MM.1S (cell line): Measurements from ENCODE around the gene UBE3B.

Experiments used
- DNase-seq: peaks from one replicate; pipeline ENCODE4 v3.0.0-alpha.2; 2015
- H2AFZ ChIP-seq: fragments of 300-600 bp; sonication (generic); 2 replicates; pipeline ENCODE4 v1.6.0; 2016; ENCODE audit warnings: antibody characterized with exemption, low read length
- H3F3A ChIP-seq: fragments of 300-600 bp; sonication (generic); 2 replicates; pipeline ENCODE4 v1.6.1; 2016; ENCODE audit warnings: mild to moderate bottlenecking, antibody characterized with exemption, low read length, moderate library complexity, mixed read lengths; ENCODE audit not compliant: insufficient read depth
- H3K27ac ChIP-seq: fragments of 300-600 bp; sonication (generic); 2 replicates; pipeline ENCODE4 v1.5.1; 2016; ENCODE audit warnings: mild to moderate bottlenecking, low read length
- H3K27me3 ChIP-seq: fragments of 300-600 bp; sonication (generic); replicated peaks from 2 replicates; pipeline ENCODE4 v1.6.0; 2016; ENCODE audit warnings: low read length; ENCODE audit not compliant: insufficient read depth
- H3K36me3 ChIP-seq: fragments of 300-600 bp; sonication (generic); replicated peaks from 2 replicates; pipeline ENCODE4 v1.6.1; 2016; ENCODE audit warnings: mild to moderate bottlenecking, low read length, mixed read lengths; ENCODE audit not compliant: insufficient read depth
- H3K4me1 ChIP-seq: fragments of 300-600 bp; sonication (generic); 2 replicates; pipeline ENCODE4 v1.6.1; 2016; ENCODE audit warnings: low read length, mixed read lengths
- H3K4me2 ChIP-seq: fragments of 300-600 bp; sonication (generic); 2 replicates; pipeline ENCODE4 v1.6.0; 2016; ENCODE audit warnings: low read depth, low read length
- H3K4me3 ChIP-seq: fragments of 300-600 bp; sonication (generic); 2 replicates; pipeline ENCODE4 v1.5.1; 2016; ENCODE audit warnings: low read length, mixed read lengths
- H3K79me2 ChIP-seq: fragments of 300-600 bp; sonication (generic); 2 replicates; pipeline ENCODE4 v1.6.1; 2016; ENCODE audit warnings: mixed run types, low read length, mixed read lengths
- H3K9ac ChIP-seq: fragments of 300-600 bp; sonication (generic); 2 replicates; pipeline ENCODE4 v1.6.1; 2016; ENCODE audit warnings: low read length, mixed read lengths
- H3K9me2 ChIP-seq: fragments of 300-600 bp; sonication (generic); replicated peaks from 2 replicates; pipeline ENCODE4 v1.6.1; 2016; ENCODE audit warnings: mild to moderate bottlenecking, low read length, mixed read lengths; ENCODE audit not compliant: insufficient read depth
- H3K9me3 ChIP-seq: fragments of 300-600 bp; sonication (generic); replicated peaks from 2 replicates; pipeline ENCODE4 v1.6.1; 2016; ENCODE audit warnings: mild to moderate bottlenecking, low read length, mixed read lengths; ENCODE audit not compliant: insufficient read depth
- H4K20me1 ChIP-seq: fragments of 300-600 bp; sonication (generic); 2 replicates; pipeline ENCODE4 v1.6.1; 2016; ENCODE audit warnings: mild to moderate bottlenecking, low read length, moderate library complexity, mixed read lengths; ENCODE audit not compliant: insufficient read depth
- CTCF ChIP-seq: fragments of 300-600 bp; sonication (generic); IDR thresholded peaks from 2 replicates; pipeline ENCODE4 v1.5.1; 2016; ENCODE audit warnings: antibody characterized with exemption, low read length, mixed read lengths
- EZH2 ChIP-seq: fragments of 300-600 bp; sonication (generic); optimal IDR thresholded peaks from 2 replicates; pipeline ENCODE3; 2017; ENCODE audit warnings: low read depth, mild to moderate bottlenecking, antibody characterized with exemption, low read length, mixed read lengths
- EZH2phosphoT487 ChIP-seq: fragments of 300-600 bp; sonication (generic); IDR thresholded peaks from 2 replicates; pipeline ENCODE4 v1.6.1; 2018; ENCODE audit warnings: antibody characterized with exemption, low read length

Gene UBE3B

GRCh38 chr12:109571773-109572505 lies 94.5 kb downstream of the UBE3B start:
- Histone ChIP-seq H3K4me1 (no peaks in the 10 kb centered on the region), H3K79me2 (peaks cover 18% of the 10 kb centered on the region), H3K27me3 (no peaks in the 10 kb centered on the region), H3K4me2 (no peak overlapping the region), H3K9ac (no peak overlapping the region), H2AFZ (no peak overlapping the region), H3K27ac (no peak overlapping the region), H3K9me3 (no peaks in the 10 kb centered on the region), H3K4me3 (no peak overlapping the region), H3F3A (no peaks in the 10 kb centered on the region), H3K36me3 (no peaks in the 10 kb centered on the region), H4K20me1 (no peaks in the 10 kb centered on the region), H3K9me2 (no peaks in the 10 kb centered on the region)
- TF ChIP-seq CTCF, result no peak
- TF ChIP-seq EZH2phosphoT487, result no peak
- TF ChIP-seq EZH2, result no peak
- no peak for DNase-seq

- Histone ChIP-seq H3K27me3 (no peaks in the 10 kb centered on the region), H3K4me1 (no peaks in the 10 kb centered on the region), H3K79me2 (peaks cover 18% of the 10 kb centered on the region), H3K27ac (no peak overlapping the region), H3K36me3 (no peaks in the 10 kb centered on the region), H3F3A (no peaks in the 10 kb centered on the region), H3K4me3 (peak overlapping the region; percentile 72), H2AFZ (0 out of 2 replicates have a peak overlapping the region, but pooled peaks have one; percentile 39), H3K9me3 (no peaks in the 10 kb centered on the region), H3K9me2 (no peaks in the 10 kb centered on the region), H3K9ac (peak overlapping the region; percentile 87; the same call in 1 of the 2 replicates), H4K20me1 (no peaks in the 10 kb centered on the region), H3K4me2 (peak overlapping the region; percentile 56)
- no peak for DNase-seq
- no peak for TF ChIP-seq CTCF
- no peak for TF ChIP-seq EZH2
Observed at GRCh38 chr12:109572506-109572845, 95.0 kb downstream of the UBE3B start.

GRCh38 chr12:109573029-109573913 lies 95.8 kb downstream of the UBE3B start, which contains the start of the genes MMAB and MVK:
Gene MMAB (minus strand): TSS chr12:109573504. CDS start chr12:109573480, 24 bp downstream.
Gene MVK (plus strand): TSS chr12:109573794. CDS start chr12:109574823, 1,029 bp downstream.
- Histone ChIP-seq H3K27ac (peak within 1 kb of the TSS; percentile 79), H3K9me2 (no peaks in the 10 kb centered on the region), H3K4me1 (no peaks in the 10 kb centered on the region), H3K9me3 (no peaks in the 10 kb centered on the region), H2AFZ (peak within 1 kb of the TSS; percentile 39; the same call in 1 of the 2 replicates), H4K20me1 (no peaks in the 10 kb centered on the region), H3K79me2 (peaks cover 18% of the 10 kb centered on the region), H3K4me2 (peak within 1 kb of the TSS; percentile 84), H3K9ac (peak within 1 kb of the TSS; percentile 87), H3K36me3 (no peaks in the 10 kb centered on the region), H3K4me3 (peak within 1 kb of the TSS; percentile 77), H3F3A (no peaks in the 10 kb centered on the region), H3K27me3 (no peaks in the 10 kb centered on the region)
- TF ChIP-seq EZH2 (no peak), CTCF (no peak), EZH2phosphoT487 (no peak)
- peak; percentile 97 for DNase-seq
